Fibroblast of lung (primary cell): ENCODE data around the gene CLSTN1. TPM values are rescaled to one million over a fixed set of nuclear protein-coding genes. Genes with fewer than 3 reads are reported as not detected.
"Not testable (repeated sequence)": the region's sequence is repeated elsewhere in the genome, so short reads cannot be mapped to it uniquely, and the experiment has no call there.

Experiments used
- DNase-seq, 2 donors: peaks; one replicate each; pipeline versions ENCODE4 v3.0.0 to v3.0.0-alpha.2; 2010; ENCODE audit warnings: low read depth in 2 of 2
- H2AFZ ChIP-seq: 2 replicates; pipeline ENCODE4 v1.5.1; 2012; ENCODE audit warnings: low read length, control low read depth, inconsistent platforms
- H3K27ac ChIP-seq: 2 replicates; pipeline ENCODE4 v1.5.1; 2011; ENCODE audit warnings: low read length, control low read depth; ENCODE audit not compliant: insufficient read depth
- H3K27me3 ChIP-seq: 2 replicates; pipeline ENCODE4 v1.5.1; 2011; ENCODE audit warnings: mild to moderate bottlenecking, low read length; ENCODE audit not compliant: control insufficient read depth, insufficient read depth
- H3K36me3 ChIP-seq: 2 replicates; pipeline ENCODE4 v1.5.1; 2011; ENCODE audit warnings: low read length; ENCODE audit not compliant: control insufficient read depth, insufficient read depth
- H3K4me1 ChIP-seq: 2 replicates; pipeline ENCODE4 v1.5.1; 2011; ENCODE audit warnings: low read length; ENCODE audit not compliant: control insufficient read depth, insufficient read depth; ENCODE audit errors: extremely low read depth
- H3K4me2 ChIP-seq: 2 replicates; pipeline ENCODE4 v1.5.1; 2011; ENCODE audit warnings: low read length, control low read depth; ENCODE audit not compliant: insufficient read depth; ENCODE audit errors: extremely low read depth
- H3K4me3 ChIP-seq, 4 experiments: fragments of 200-600 bp in 1 of 4; sonication (generic) in 1 of 4; replicated peaks in 1 of 4; 2 replicates each; pipeline ENCODE4 v1.5.1; 2011 to 2016; ENCODE audit warnings: low read length in 4 of 4, low read depth in 3 of 4, mild to moderate bottlenecking in 3 of 4, control low read depth in 2 of 4, inconsistent platforms in 1 of 4, mixed read lengths in 1 of 4; ENCODE audit not compliant: insufficient read depth in 1 of 4; ENCODE audit errors: control extremely low read depth in 1 of 4
- H3K79me2 ChIP-seq: 2 replicates; pipeline ENCODE4 v1.5.1; 2012; ENCODE audit warnings: mild to moderate bottlenecking, low read length, inconsistent platforms; ENCODE audit not compliant: control insufficient read depth, insufficient read depth
- H3K9ac ChIP-seq: 2 replicates; pipeline ENCODE4 v1.5.1; 2011; ENCODE audit warnings: mild to moderate bottlenecking, low read length, control low read depth; ENCODE audit not compliant: insufficient read depth
- H3K9me3 ChIP-seq: 2 replicates; pipeline ENCODE4 v1.5.1; 2012; ENCODE audit warnings: low read depth, low read length; ENCODE audit not compliant: control insufficient read depth, insufficient read depth
- H4K20me1 ChIP-seq: 2 replicates; pipeline ENCODE4 v1.5.1; 2011; ENCODE audit warnings: low read length; ENCODE audit not compliant: control insufficient read depth, insufficient read depth; ENCODE audit errors: extremely low read depth
- CTCF ChIP-seq, 2 donors: IDR thresholded peaks in 1 of 2; conservative IDR thresholded peaks in 1 of 2; 1 replicate in 1 of 2; 2 replicates in 1 of 2; pipeline ENCODE4 v1.5.1; 2011 to 2012; ENCODE audit warnings: low read length in 2 of 2, control low read depth in 1 of 2, inconsistent platforms in 1 of 2, low read depth in 1 of 2, mild to moderate bottlenecking in 1 of 2
- EZH2 ChIP-seq: IDR thresholded peaks from 2 replicates; pipeline ENCODE4 v1.5.1; 2012; ENCODE audit warnings: low read length, control low read depth, mild to moderate bottlenecking; ENCODE audit errors: missing control alignments
- polyA plus RNA-seq, 2 donors: library from polyadenylated mRNA; depleted of rRNA in 1 of 2; stranded (reverse) in 1 of 2; unstranded in 1 of 2; fragments of >200 nt; gene quantifications; 2 replicates each; pipeline ENCODE4 v1.2.1, GENCODE V29; 2011 to 2012; ENCODE audit warnings: missing spikeins in 1 of 2
- total RNA-seq: library from RNA; depleted of rRNA; stranded (reverse); fragments of >200 nt; gene quantifications from 2 replicates; pipeline ENCODE4 v1.2.1, GENCODE V29; 2014

CLSTN1 gene
- total and polyA plus RNA-seq, 2 donors (not counting 1 experiment from before 2014, with no cell fraction given) = 57.4 to 115 TPM

DNA sequence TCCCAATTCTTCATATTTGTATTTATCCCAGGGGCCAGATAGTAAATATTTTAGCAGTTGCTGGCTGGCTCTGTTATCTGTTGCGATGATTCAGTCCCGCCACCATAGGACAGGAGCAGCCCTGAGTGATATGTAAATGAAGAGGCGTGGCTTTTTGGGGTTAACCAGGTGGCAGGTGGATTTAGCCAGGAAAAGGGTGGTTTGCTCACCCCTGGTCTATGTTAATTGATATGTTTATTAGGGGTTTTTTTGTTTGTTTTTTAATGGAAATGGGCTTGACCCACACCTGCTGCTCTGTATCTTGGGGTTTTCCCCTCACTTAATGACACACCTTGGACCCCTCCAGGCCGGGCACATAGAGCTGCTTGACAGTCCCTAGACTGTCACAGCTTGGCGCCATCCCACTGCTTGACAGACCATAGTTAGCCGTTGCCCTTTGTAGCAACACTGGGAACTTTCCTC, 109.5 kb downstream of the CLSTN1 start:
- Histone ChIP-seq H3K9ac (no peak overlapping the region), H3K4me2 (no peak overlapping the region), H3K27ac (no peak overlapping the region), H3K9me3 (no peaks in the 10 kb centered on the region), H2AFZ (no peak overlapping the region), H3K36me3 (no peaks in the 10 kb centered on the region), H3K4me1 (peaks cover 4% of the 10 kb centered on the region), H3K27me3 (no peaks in the 10 kb centered on the region), H3K4me3 (no peak overlapping the region), H4K20me1 (no peaks in the 10 kb centered on the region), H3K79me2 (no peaks in the 10 kb centered on the region)
- TF ChIP-seq CTCF (conservative IDR thresholded peaks at IDR 0.05 in 1 of 2, IDR thresholded peaks at IDR 0.05 in 1 of 2; ENCODE audit: low read depth in 1 of 2, low read length in 2 of 2) = no peak
- no peak for TF ChIP-seq EZH2
- no peak for DNase-seq

DNA sequence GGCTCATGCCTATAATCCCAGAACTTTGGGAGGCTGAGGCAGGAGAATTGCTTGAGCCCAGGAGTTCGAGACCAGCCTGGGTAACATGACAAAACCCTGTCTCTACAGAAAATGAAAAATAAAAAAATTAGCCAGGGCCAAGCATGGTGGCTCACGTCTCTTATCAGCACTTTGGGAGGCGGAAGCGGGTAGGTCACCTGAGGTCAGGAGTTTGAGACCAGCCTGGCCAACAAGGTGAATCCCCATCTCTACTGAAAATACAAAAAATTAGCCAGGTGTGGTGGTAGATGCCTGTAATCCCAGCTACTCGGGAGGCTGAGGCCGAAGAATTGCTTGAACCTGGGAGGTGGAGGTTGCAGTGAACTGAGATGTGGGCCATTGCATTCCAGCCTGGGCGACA, 111.0 kb downstream of the CLSTN1 start:
- H3K79me2 ChIP-seq, H3K4me1 ChIP-seq, H3K4me2 ChIP-seq, H3K9ac ChIP-seq, H3K27me3 ChIP-seq, H3K4me3 ChIP-seq, DNase-seq, H4K20me1 ChIP-seq, H3K36me3 ChIP-seq, H2AFZ ChIP-seq, H3K27ac ChIP-seq, H3K9me3 ChIP-seq: not testable (repeated sequence)

- Histone ChIP-seq H3K9ac (no peak overlapping the region), H3K79me2 (no peaks in the 10 kb centered on the region), H3K27ac (no peak overlapping the region), H4K20me1 (no peaks in the 10 kb centered on the region), H3K36me3 (no peaks in the 10 kb centered on the region), H3K4me1 (no peaks in the 10 kb centered on the region), H3K4me3 (no peak overlapping the region), H3K27me3 (no peaks in the 10 kb centered on the region), H3K4me2 (no peak overlapping the region), H2AFZ (no peak overlapping the region), H3K9me3 (no peaks in the 10 kb centered on the region)
- no peak for DNase-seq
- TF ChIP-seq EZH2 (no peak), CTCF (conservative IDR thresholded peaks at IDR 0.05 in 1 of 2, IDR thresholded peaks at IDR 0.05 in 1 of 2; ENCODE audit: low read depth in 1 of 2, low read length in 2 of 2) (no peak)
Observed at GRCh38 chr1:9711466-9712020, 112.2 kb downstream of the CLSTN1 start.
